Neuronal stem cell (in vitro differentiated cells): Measurements from ENCODE around the gene GPR139.

Experiments used
- DNase-seq: peaks from one replicate; pipeline ENCODE4 v3.0.0-alpha.2; 2013; ENCODE audit warnings: low spot score
- H2AFZ ChIP-seq: one replicate; pipeline ENCODE4 v1.6.1; 2013; ENCODE audit warnings: mild to moderate bottlenecking, low read length, inconsistent platforms
- H2AK5ac ChIP-seq: 2 replicates; pipeline ENCODE4 v1.6.1; 2013; ENCODE audit warnings: low read depth, mild to moderate bottlenecking, inconsistent platforms, low read length, moderate library complexity, mixed read lengths
- H2BK120ac ChIP-seq: 2 replicates; pipeline ENCODE4 v1.6.1; 2013; ENCODE audit warnings: low read depth, mild to moderate bottlenecking, inconsistent platforms, low read length, moderate library complexity, mixed read lengths
- H2BK12ac ChIP-seq: one replicate; pipeline ENCODE4 v1.6.1; 2013; ENCODE audit warnings: low read length, inconsistent platforms
- H2BK15ac ChIP-seq: 2 replicates; pipeline ENCODE4 v1.6.1; 2013; ENCODE audit warnings: mild to moderate bottlenecking, low read length, inconsistent platforms, mixed read lengths
- H2BK5ac ChIP-seq: one replicate; pipeline ENCODE4 v1.6.1; 2013; ENCODE audit warnings: inconsistent platforms, mild to moderate bottlenecking, low read length, moderate library complexity
- H3K14ac ChIP-seq: one replicate; pipeline ENCODE4 v1.6.1; 2013; ENCODE audit warnings: low read length, inconsistent platforms
- H3K18ac ChIP-seq: 2 replicates; pipeline ENCODE4 v1.6.1; 2013; ENCODE audit warnings: low read length, inconsistent platforms
- H3K23ac ChIP-seq: 2 replicates; pipeline ENCODE4 v1.6.1; 2013; ENCODE audit warnings: low read depth, mild to moderate bottlenecking, mixed read lengths, low read length, inconsistent platforms; ENCODE audit not compliant: poor library complexity
- H3K27ac ChIP-seq: replicated peaks from 3 replicates; pipeline ENCODE4 v1.5.1; 2013; ENCODE audit warnings: low read length, inconsistent platforms
- H3K27me3 ChIP-seq, 3 experiments: 2 replicates each; pipeline ENCODE4 v1.6.1; 2013; ENCODE audit warnings: low read length in 3 of 3, mild to moderate bottlenecking in 2 of 3, inconsistent platforms in 1 of 3, low read depth in 1 of 3, mixed read lengths in 1 of 3, moderate library complexity in 1 of 3; ENCODE audit not compliant: control insufficient read depth in 3 of 3, insufficient read depth in 3 of 3
- H3K36me3 ChIP-seq, 2 donors: replicated peaks in 1 of 2; 2 replicates each; pipeline ENCODE4 v1.6.1; 2013; ENCODE audit warnings: low read length in 2 of 2; ENCODE audit not compliant: control insufficient read depth in 2 of 2, insufficient read depth in 2 of 2
- H3K4ac ChIP-seq: 2 replicates; pipeline ENCODE4 v1.6.1; 2013; ENCODE audit warnings: inconsistent platforms, mild to moderate bottlenecking, low read length, moderate library complexity
- H3K4me1 ChIP-seq, 2 donors: 1 replicate in 1 of 2; 2 replicates in 1 of 2; pipeline ENCODE4 v1.6.1; 2013; ENCODE audit warnings: low read length in 2 of 2, low read depth in 1 of 2; ENCODE audit not compliant: control insufficient read depth in 2 of 2, insufficient read depth in 1 of 2
- H3K4me2 ChIP-seq: one replicate; pipeline ENCODE4 v1.6.1; 2013; ENCODE audit warnings: mild to moderate bottlenecking, low read length, inconsistent platforms; ENCODE audit not compliant: insufficient read depth, poor library complexity, severe bottlenecking
- H3K4me3 ChIP-seq, 2 donors: 2 replicates each; pipeline ENCODE4 v1.5.1; 2013; ENCODE audit warnings: low read length in 2 of 2, mild to moderate bottlenecking in 2 of 2, inconsistent platforms in 1 of 2, moderate library complexity in 1 of 2
- H3K79me1 ChIP-seq: one replicate; pipeline ENCODE4 v1.6.1; 2013; ENCODE audit warnings: low read depth, mild to moderate bottlenecking, inconsistent platforms, low read length, moderate library complexity
- H3K9ac ChIP-seq: one replicate; pipeline ENCODE4 v1.6.1; 2013; ENCODE audit warnings: mild to moderate bottlenecking, low read depth, low read length, inconsistent platforms; ENCODE audit not compliant: poor library complexity
- H3K9me3 ChIP-seq, 2 donors: replicated peaks in 1 of 2; 2 replicates each; pipeline versions ENCODE3 to v1.6.1; 2013; ENCODE audit warnings: low read length in 2 of 2, mild to moderate bottlenecking in 2 of 2, inconsistent platforms in 1 of 2, low read depth in 1 of 2, mixed read lengths in 1 of 2, moderate library complexity in 1 of 2; ENCODE audit not compliant: control insufficient read depth in 2 of 2, insufficient read depth in 1 of 2
- H4K8ac ChIP-seq: one replicate; pipeline ENCODE4 v1.6.1; 2013; ENCODE audit warnings: low read depth, mild to moderate bottlenecking, inconsistent platforms, low read length, moderate library complexity
- H4K91ac ChIP-seq: one replicate; pipeline ENCODE4 v1.6.1; 2013; ENCODE audit warnings: low read length, low read depth, mild to moderate bottlenecking, inconsistent platforms; ENCODE audit not compliant: poor library complexity
- WGBS, 2 donors: extraction: QIAGEN DNeasy Blood & Tissue Kit; methylation state at CpG; one replicate each; pipeline ENCODE4 v1.1.7; 2013; ENCODE audit warnings: missing lambda C conversion rate in 2 of 2, mixed read lengths in 1 of 2; ENCODE audit not compliant: insufficient read length in 2 of 2, insufficient replicate concordance in 1 of 2; ENCODE audit errors: extremely low coverage in 2 of 2; 5-methylcytosine and 5-hydroxymethylcytosine counted together

GPR139 gene

GRCh38 chr16:20079106-20079505, 5.4 kb upstream of the GPR139 start:
- Histone ChIP-seq H3K23ac (no peak overlapping the region), H2AK5ac (no peak overlapping the region), H2BK12ac (no peak overlapping the region), H3K27ac (no peak overlapping the region), H2BK5ac (no peak overlapping the region), H3K4ac (no peak overlapping the region), H4K8ac (no peak overlapping the region), H3K36me3 (no peaks in the 10 kb centered on the region), H2BK120ac (no peak overlapping the region), H2AFZ (no peak overlapping the region), H3K14ac (no peak overlapping the region), H2BK15ac (no peak overlapping the region), H3K9ac (no peak overlapping the region), H3K9me3 (no peaks in the 10 kb centered on the region), H3K27me3 (peaks cover 0 to 27% (median 11%) of the 10 kb centered on the region in 3 experiments), H3K4me3 (no peak overlapping the region), H3K18ac (no peak overlapping the region), H3K79me1 (no peaks in the 10 kb centered on the region), H3K4me2 (no peak overlapping the region), H4K91ac (no peak overlapping the region), H3K4me1 (peaks cover 0 to 5% of the 10 kb centered on the region in 2 donors)
- DNase-seq = no peak
- 100% methylated on average over 2 of the region's 4 CpGs; no CpG with 5 or more reads in 1 of the 2 donors for WGBS, 2 donors

- Histone ChIP-seq H3K14ac (no peak overlapping the region), H3K9me3 (no peaks in the 10 kb centered on the region), H3K27ac (no peak overlapping the region), H3K4me2 (no peak overlapping the region), H4K91ac (no peak overlapping the region), H2AFZ (no peak overlapping the region), H2BK5ac (no peak overlapping the region), H3K23ac (no peak overlapping the region), H3K4me3 (no peak overlapping the region), H4K8ac (no peak overlapping the region), H3K79me1 (no peaks in the 10 kb centered on the region), H3K18ac (no peak overlapping the region), H2BK12ac (no peak overlapping the region), H3K36me3 (no peaks in the 10 kb centered on the region), H2BK15ac (no peak overlapping the region), H2AK5ac (no peak overlapping the region), H2BK120ac (no peak overlapping the region), H3K9ac (no peak overlapping the region), H3K4me1 (peaks cover 0 to 11% of the 10 kb centered on the region in 2 donors), H3K27me3 (peaks cover 5 to 57% (median 38%) of the 10 kb centered on the region in 3 experiments), H3K4ac (no peak overlapping the region)
- no CpG with 5 or more reads among the region's 4 CpGs for WGBS, 2 donors
- DNase-seq = no peak
These were observed 1.6 kb upstream of the GPR139 start for GRCh38 chr16:20075243-20075642.

- Histone ChIP-seq H3K9me3 (no peaks in the 10 kb centered on the region), H3K18ac (peak overlapping the region; percentile 50), H3K9ac (peak overlapping the region; percentile 53), H3K27ac (no peak overlapping the region), H4K8ac (no peak overlapping the region), H2BK12ac (no peak overlapping the region), H3K4me3 (peak overlapping the region in 1 of 2 donors; percentile 82), H3K4me1 (peaks cover 0 to 11% of the 10 kb centered on the region in 2 donors), H3K79me1 (no peaks in the 10 kb centered on the region), H2AFZ (peak overlapping the region; percentile 57), H3K36me3 (no peaks in the 10 kb centered on the region), H2BK5ac (no peak overlapping the region), H3K23ac (no peak overlapping the region), H2BK15ac (no peak overlapping the region), H3K4me2 (peak overlapping the region; percentile 97), H3K14ac (peak overlapping the region; percentile 22), H3K4ac (no peak overlapping the region), H2BK120ac (no peak overlapping the region), H3K27me3 (peaks cover 5 to 61% (median 38%) of the 10 kb centered on the region in 3 experiments), H2AK5ac (no peak overlapping the region), H4K91ac (no peak overlapping the region)
- WGBS, 2 donors = no CpG with 5 or more reads among the region's 34 CpGs
- DNase-seq = no peak
These were observed 655 bp upstream of the GPR139 start for GRCh38 chr16:20074099-20074991.

GRCh38 chr16:20072874-20073202, 852 bp downstream of the GPR139 start:
- H3K27me3 ChIP-seq = peaks cover 5 to 61% (median 38%) of the 10 kb centered on the region in 3 experiments

More at GRCh38 chr16:20072874-20073202, 852 bp downstream of the GPR139 start:
- Histone ChIP-seq H4K91ac (no peak overlapping the region), H3K4me2 (peak overlapping the region; percentile 97), H3K18ac (peak overlapping the region; percentile 58), H3K4me3 (peak overlapping the region in 1 of 2 donors; percentile 82), H2BK12ac (no peak overlapping the region), H4K8ac (no peak overlapping the region), H3K14ac (peak overlapping the region; percentile 64), H2BK15ac (no peak overlapping the region), H2AFZ (no peak overlapping the region), H3K9ac (peak overlapping the region; percentile 66), H3K4ac (no peak overlapping the region), H2BK5ac (no peak overlapping the region), H3K4me1 (peaks cover 0 to 11% of the 10 kb centered on the region in 2 donors), H3K9me3 (no peaks in the 10 kb centered on the region), H3K23ac (no peak overlapping the region), H3K79me1 (no peaks in the 10 kb centered on the region), H3K27ac (no peak overlapping the region), H2AK5ac (peak overlapping the region; percentile 67), H2BK120ac (peak overlapping the region; percentile 16), H3K36me3 (no peaks in the 10 kb centered on the region)
- DNase-seq = no peak
- no CpG with 5 or more reads among the region's 11 CpGs for WGBS, 2 donors
